Lung (tissue), 12 donors: ENCODE data around the gene FANCC. TPM values are rescaled to one million over a fixed set of nuclear protein-coding genes. Genes with fewer than 3 reads are reported as not detected.
A peak's percentile ranks its signal among the peaks of the same experiment; 100 is the strongest.

ENCODE experiments used
- ATAC-seq: fragments of 200-7000 bp; cut with Tn5 transposase; one replicate; pipeline ENCODE4 v1.9.1; 2020; ENCODE audit warnings: moderate number of reproducible peaks; ENCODE audit not compliant: insufficient read depth, low FRiP score
- DNase-seq, 3 donors: peaks; one replicate each; pipeline ENCODE4 v3.0.0-alpha.2; 2013 to 2017
- H3K27ac ChIP-seq, 2 donors: one replicate each; pipeline ENCODE4 v1.5.1; 2013; ENCODE audit warnings: mild to moderate bottlenecking in 2 of 2, moderate library complexity in 2 of 2, control low read depth in 1 of 2, inconsistent platforms in 1 of 2, low read depth in 1 of 2, low read length in 1 of 2
- H3K27me3 ChIP-seq, 3 donors: one replicate each; pipeline ENCODE4 v1.5.1; 2013; ENCODE audit warnings: low read length in 2 of 3; ENCODE audit not compliant: control insufficient read depth in 3 of 3, insufficient read depth in 3 of 3
- H3K36me3 ChIP-seq, 4 donors: one replicate each; pipeline ENCODE4 v1.5.1; 2013; ENCODE audit warnings: low read length in 4 of 4, mild to moderate bottlenecking in 1 of 4, moderate library complexity in 1 of 4; ENCODE audit not compliant: control insufficient read depth in 4 of 4, insufficient read depth in 4 of 4
- H3K4me1 ChIP-seq, 5 donors: one replicate each; pipeline ENCODE4 v1.5.1; 2013; ENCODE audit warnings: low read length in 5 of 5, mild to moderate bottlenecking in 2 of 5, moderate library complexity in 1 of 5; ENCODE audit not compliant: control insufficient read depth in 5 of 5, insufficient read depth in 5 of 5
- H3K4me3 ChIP-seq: one replicate; pipeline ENCODE4 v1.5.1; 2013; ENCODE audit warnings: mild to moderate bottlenecking, control low read depth, moderate library complexity
- H3K9ac ChIP-seq, 2 donors: one replicate each; pipeline ENCODE4 v1.5.1; 2013; ENCODE audit warnings: low read length in 2 of 2, control low read depth in 1 of 2; ENCODE audit not compliant: insufficient read depth in 1 of 2
- H3K9me3 ChIP-seq, 4 donors: one replicate each; pipeline ENCODE4 v1.5.1; 2013; ENCODE audit warnings: low read length in 3 of 4, mild to moderate bottlenecking in 1 of 4, moderate library complexity in 1 of 4; ENCODE audit not compliant: control insufficient read depth in 4 of 4, insufficient read depth in 3 of 4
- CTCF ChIP-seq: IDR thresholded peaks from 2 replicates; pipeline ENCODE4 v1.5.1; 2012; ENCODE audit warnings: mild to moderate bottlenecking; ENCODE audit errors: control extremely low read depth, extremely low read depth
- WGBS, 2 donors: extraction: QIAGEN DNeasy Blood & Tissue Kit; methylation state at CpG; one replicate each; pipeline ENCODE4 v1.1.7; 2013; 5-methylcytosine and 5-hydroxymethylcytosine counted together
- polyA plus RNA-seq, 2 donors: library from polyadenylated mRNA; stranded (reverse); fragments of 200-250 nt; gene quantifications; one replicate each; pipeline ENCODE4 v1.2.1, GENCODE V29; 2013
- total RNA-seq, 2 donors: library from RNA; depleted of rRNA in 1 of 2; stranded (reverse); fragments of >200 nt in 1 of 2; gene quantifications; one replicate each; pipeline ENCODE4 v1.2.1, GENCODE V29; 2014 to 2021
- donor health status: control.
- donor health status: control.
- donor health status: Bipolar disorder and iron deficiency.
- donor health status: healthy.
- donor health status: DM: yes; HTN: yes; CAD: no.

The FANCC gene
- total and polyA plus RNA-seq, 4 donors, result 4.4 to 20.0 (median 8.7) TPM

DNA sequence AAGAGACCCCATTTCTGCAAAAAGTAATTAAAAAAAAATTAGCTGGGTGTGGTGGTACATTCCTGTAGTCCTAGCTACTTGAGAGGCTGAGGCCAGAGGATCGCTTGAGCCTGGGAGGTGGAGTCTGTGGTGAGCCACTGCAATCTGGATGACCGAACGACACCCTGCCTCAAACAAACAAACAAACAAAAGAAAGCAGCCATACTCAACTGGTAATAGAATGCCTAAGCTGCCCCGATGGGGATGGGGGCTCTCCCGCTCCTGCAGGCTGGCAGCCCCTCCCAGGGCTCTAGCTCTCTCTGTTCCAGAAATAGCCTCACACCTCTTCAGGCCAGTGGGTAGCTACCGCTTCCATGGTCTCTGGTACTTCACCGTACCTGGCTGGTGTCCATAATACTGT is 241.8 kb downstream of the FANCC start:
- TF ChIP-seq CTCF, result no peak
- ATAC-seq (no peak), DNase-seq (no peak)
- H3K9me3 ChIP-seq, result no peaks in the 10 kb centered on the region
- WGBS, 2 donors, result 76 to 88% methylated on average over 7 of the region's 7 CpGs
- peak overlapping the region in 1 of 2 donors; percentile 27 for H3K27ac ChIP-seq
- peaks cover 7 to 37% (median 22%) of the 10 kb centered on the region in 5 donors for H3K4me1 ChIP-seq
- H3K4me3 ChIP-seq, result no peak overlapping the region
- no peaks in the 10 kb centered on the region for H3K27me3 ChIP-seq
- peaks cover 0 to 22% (median 10%) of the 10 kb centered on the region in 4 donors for H3K36me3 ChIP-seq
- no peak overlapping the region for H3K9ac ChIP-seq

DNA sequence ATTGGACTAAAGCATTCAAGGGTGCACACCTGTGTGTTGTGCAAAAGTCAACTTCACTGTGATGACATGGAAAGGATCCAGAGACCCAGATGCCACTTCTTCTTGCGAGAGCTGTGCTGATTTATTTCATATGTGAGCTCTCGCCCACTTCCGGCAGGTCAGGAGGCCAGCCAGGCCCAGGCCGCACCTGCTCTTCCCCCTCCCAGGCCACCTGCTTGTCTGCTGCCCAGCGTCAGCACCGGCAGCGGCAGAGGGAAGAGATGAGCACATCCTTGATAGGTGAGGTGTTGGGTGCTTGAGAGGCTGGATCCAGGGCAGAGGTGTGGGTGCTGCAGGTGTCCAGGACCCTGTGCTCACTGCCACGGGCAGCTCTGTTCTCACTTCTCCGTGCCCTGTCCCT is 242.9 kb downstream of the FANCC start:
- no peaks in the 10 kb centered on the region for H3K9me3 ChIP-seq
- WGBS, 2 donors, result 70 to 88% methylated on average over 9 of the region's 9 CpGs
- no peaks in the 10 kb centered on the region for H3K27me3 ChIP-seq
- H3K4me3 ChIP-seq, result no peak overlapping the region
- peaks cover 0 to 16% (median 9%) of the 10 kb centered on the region in 4 donors for H3K36me3 ChIP-seq
- peaks cover 13 to 40% (median 25%) of the 10 kb centered on the region in 5 donors for H3K4me1 ChIP-seq
- no peak overlapping the region for H3K9ac ChIP-seq
- peak overlapping the region; percentile 2 to 36 for H3K27ac ChIP-seq
- ATAC-seq (no peak), DNase-seq (no peak)
- TF ChIP-seq CTCF, result no peak

DNA sequence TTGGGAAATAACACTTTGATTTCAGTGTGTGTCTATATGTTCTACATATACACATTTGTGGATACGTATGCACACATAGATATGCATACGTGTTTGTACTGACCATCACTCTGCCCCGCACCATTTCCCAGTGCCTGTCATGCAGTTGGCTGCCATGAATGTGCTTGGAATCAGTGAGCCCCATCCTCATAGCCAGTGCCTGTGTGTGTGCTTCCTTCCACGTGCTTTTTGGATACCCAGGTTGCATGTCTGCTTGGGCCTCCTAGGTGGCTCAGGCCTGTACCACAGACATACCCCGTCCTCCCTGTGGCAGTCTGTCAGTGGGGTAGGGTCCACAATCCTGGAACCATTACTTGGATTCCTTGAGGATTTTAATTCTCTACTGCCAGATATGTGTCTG is 243.6 kb downstream of the FANCC start:
- Histone ChIP-seq H3K27ac (peak overlapping the region in 1 of 2 donors; percentile 9), H3K9me3 (no peaks in the 10 kb centered on the region), H3K4me3 (no peak overlapping the region), H3K27me3 (no peaks in the 10 kb centered on the region), H3K4me1 (peaks cover 13 to 33% (median 21%) of the 10 kb centered on the region in 5 donors), H3K36me3 (peaks cover 0 to 16% (median 10%) of the 10 kb centered on the region in 4 donors), H3K9ac (no peak overlapping the region)
- DNase-seq (no peak), ATAC-seq (no peak)
- TF ChIP-seq CTCF, result no peak
- WGBS, 2 donors, result 90 to 97% methylated on average over 5 of the region's 5 CpGs

GRCh38 chr9:95073042-95073607 is 244.4 kb downstream of the FANCC start:
- peaks cover 6 to 25% (median 21%) of the 10 kb centered on the region in 5 donors for H3K4me1 ChIP-seq
- ATAC-seq, result no peak
- no peak overlapping the region for H3K9ac ChIP-seq
- no peak overlapping the region for H3K4me3 ChIP-seq
- H3K36me3 ChIP-seq, result peaks cover 0 to 16% (median 8%) of the 10 kb centered on the region in 4 donors
- peak overlapping the region in 1 of 2 donors; percentile 62 for H3K27ac ChIP-seq
- no peaks in the 10 kb centered on the region for H3K9me3 ChIP-seq
- WGBS, 2 donors, result 89 to 93% methylated on average over 18 of the region's 18 CpGs
- no peak for TF ChIP-seq CTCF
- no peaks in the 10 kb centered on the region for H3K27me3 ChIP-seq
- DNase-seq, result no peak
